ENCODE measurements around the gene DYNC1I1.

Gene DYNC1I1

DNA sequence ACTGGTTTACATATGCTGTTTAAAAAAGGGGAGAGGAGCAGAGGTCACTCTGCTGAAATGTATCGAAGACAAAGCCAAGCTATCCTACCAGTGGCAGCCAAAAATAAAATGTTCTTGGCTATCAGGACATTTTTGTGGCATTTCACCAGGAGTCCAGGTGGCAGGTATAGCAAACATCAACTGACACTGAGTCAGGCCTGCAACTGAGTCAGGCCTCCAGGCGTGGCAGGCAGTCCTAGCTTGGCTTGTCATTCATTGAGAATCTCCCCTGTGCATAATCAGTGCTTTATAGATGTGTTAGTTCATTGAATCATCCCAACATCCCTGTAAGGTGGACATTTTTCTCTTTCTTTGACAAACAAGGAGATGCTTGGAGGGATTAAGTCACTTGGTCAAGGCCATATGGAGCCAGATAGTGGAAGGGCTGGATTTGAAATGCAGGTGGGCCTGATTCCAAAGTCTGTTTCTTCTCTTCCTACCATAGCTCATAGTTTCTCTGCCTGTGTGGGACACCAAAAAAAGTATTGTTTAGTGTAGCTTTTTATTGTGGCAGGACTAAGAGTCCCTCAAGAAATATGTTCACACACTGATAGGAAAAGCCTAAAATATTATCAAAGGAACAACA lies 4.3 kb downstream of the DYNC1I1 start:
- no peak overlapping the region for H3K4me3 Mint-ChIP-seq
- no peaks in the 10 kb centered on the region for H3K36me3 Mint-ChIP-seq (ENCODE audit: low read depth)
- peaks cover 27% of the 10 kb centered on the region for H3K27me3 Mint-ChIP-seq (ENCODE audit: low read depth)
- no peaks in the 10 kb centered on the region for H3K9me3 Mint-ChIP-seq
- no peak overlapping the region for H3K27ac Mint-ChIP-seq
- no peaks in the 10 kb centered on the region for H3K4me1 Mint-ChIP-seq (ENCODE audit: low read depth)

DNA sequence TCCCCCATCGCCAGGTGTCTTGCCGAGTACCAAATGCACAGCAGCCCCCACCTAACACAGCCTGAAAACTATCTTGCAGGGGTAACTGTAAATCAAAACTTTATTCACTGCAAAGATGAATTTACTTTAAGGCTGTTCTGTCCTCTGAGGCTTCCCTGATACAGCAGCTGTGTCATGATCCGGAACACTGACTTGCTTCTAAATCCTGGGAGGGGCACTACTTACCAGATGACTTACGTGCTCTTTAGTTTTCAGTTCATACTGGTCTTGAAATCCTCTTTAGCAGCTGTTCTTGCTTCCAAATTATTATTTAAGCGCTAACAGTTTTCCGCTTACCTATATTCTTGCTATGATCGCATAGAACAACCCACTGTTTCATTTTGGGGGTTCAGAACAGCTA lies 4.9 kb downstream of the DYNC1I1 start:
- peaks cover 21% of the 10 kb centered on the region for H3K27me3 Mint-ChIP-seq (ENCODE audit: low read depth)
- no peaks in the 10 kb centered on the region for H3K9me3 Mint-ChIP-seq
- no peak overlapping the region for H3K27ac Mint-ChIP-seq
- H3K4me1 Mint-ChIP-seq (ENCODE audit: low read depth) = no peaks in the 10 kb centered on the region
- no peaks in the 10 kb centered on the region for H3K36me3 Mint-ChIP-seq (ENCODE audit: low read depth)
- no peak overlapping the region for H3K4me3 Mint-ChIP-seq

DNA sequence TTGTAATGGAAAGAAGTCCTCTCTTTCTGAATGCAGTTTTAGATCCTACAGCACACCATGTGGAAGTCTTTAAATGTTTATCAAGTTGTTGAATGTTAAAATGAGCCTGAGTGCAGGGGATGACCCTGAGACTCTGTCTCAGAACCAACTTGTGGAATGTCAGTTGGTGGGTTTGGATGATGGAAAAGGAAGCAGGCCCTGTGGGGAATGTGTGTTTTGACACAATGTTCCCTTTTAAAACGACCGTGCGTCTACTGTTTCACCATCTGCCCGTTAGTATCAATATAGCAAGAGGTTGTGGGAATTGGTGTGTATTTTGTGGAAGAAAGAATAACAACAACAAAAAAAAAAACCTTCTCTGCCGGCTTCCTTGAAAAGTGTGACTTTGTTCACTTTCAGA lies 8.3 kb downstream of the DYNC1I1 start:
- H3K36me3 Mint-ChIP-seq (ENCODE audit: low read depth) = no peaks in the 10 kb centered on the region
- no peaks in the 10 kb centered on the region for H3K4me1 Mint-ChIP-seq (ENCODE audit: low read depth)
- no peak overlapping the region for H3K27ac Mint-ChIP-seq
- H3K4me3 Mint-ChIP-seq = no peak overlapping the region
- H3K27me3 Mint-ChIP-seq (ENCODE audit: low read depth) = no peaks in the 10 kb centered on the region
- H3K9me3 Mint-ChIP-seq = no peaks in the 10 kb centered on the region

DNA sequence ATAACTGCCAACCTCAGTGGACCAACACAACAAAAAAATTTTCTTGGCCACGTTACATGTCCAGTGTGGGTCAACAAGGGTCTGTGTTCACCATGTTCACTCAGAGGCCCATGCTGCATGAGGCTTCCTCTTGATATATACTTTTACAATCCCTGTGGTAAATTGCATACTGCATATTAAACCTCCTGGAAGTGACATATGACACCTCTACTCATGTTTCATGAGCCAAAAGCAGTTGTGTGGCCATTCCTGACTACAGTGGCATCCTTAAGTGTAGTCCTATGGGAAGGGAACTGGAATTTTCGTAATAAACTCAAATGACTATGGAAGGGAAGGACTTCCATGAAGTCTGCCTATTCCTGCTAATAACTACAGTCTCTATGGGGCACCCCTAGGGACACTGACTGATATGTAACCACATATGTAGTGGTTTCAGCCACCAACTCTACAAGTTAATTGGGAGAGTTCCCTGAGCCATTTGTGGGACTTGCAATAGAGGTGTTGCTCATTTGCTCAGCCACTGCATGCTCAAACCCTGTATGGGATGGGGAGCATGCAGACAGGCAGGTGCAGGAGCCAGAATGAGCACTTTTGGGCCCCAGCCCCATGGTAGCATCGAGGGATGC lies 9.7 kb downstream of the DYNC1I1 start:
- Mint-ChIP-seq H3K36me3 (ENCODE audit: low read depth) (no peaks in the 10 kb centered on the region), H3K27me3 (ENCODE audit: low read depth) (no peaks in the 10 kb centered on the region), H3K4me3 (no peak overlapping the region), H3K27ac (no peak overlapping the region), H3K9me3 (no peaks in the 10 kb centered on the region), H3K4me1 (ENCODE audit: low read depth) (no peaks in the 10 kb centered on the region)

DNA sequence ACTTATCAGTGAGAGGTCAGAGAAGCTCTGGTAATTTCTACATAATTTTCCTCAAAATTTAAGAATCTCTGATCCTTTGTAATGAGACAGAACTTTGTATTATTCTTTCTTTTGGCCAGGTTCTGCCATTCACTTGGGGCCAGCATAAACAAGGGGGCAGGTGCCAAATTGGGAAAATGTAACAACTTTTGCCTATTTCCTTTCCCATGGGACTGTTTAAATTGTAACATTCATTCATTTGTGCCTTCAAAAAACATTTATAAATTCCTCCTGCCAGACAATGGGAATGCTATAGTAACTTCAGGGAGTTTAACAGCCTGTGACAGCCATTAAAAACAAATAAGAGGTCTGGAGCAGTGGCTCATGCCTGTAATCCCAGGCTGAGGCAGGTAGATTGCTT lies 12.4 kb downstream of the DYNC1I1 start:
- H3K36me3 Mint-ChIP-seq (ENCODE audit: low read depth) = no peaks in the 10 kb centered on the region
- H3K27me3 Mint-ChIP-seq (ENCODE audit: low read depth) = no peaks in the 10 kb centered on the region
- H3K9me3 Mint-ChIP-seq = no peaks in the 10 kb centered on the region
- no peaks in the 10 kb centered on the region for H3K4me1 Mint-ChIP-seq (ENCODE audit: low read depth)
- H3K27ac Mint-ChIP-seq = no peak overlapping the region
- H3K4me3 Mint-ChIP-seq = no peak overlapping the region

DNA sequence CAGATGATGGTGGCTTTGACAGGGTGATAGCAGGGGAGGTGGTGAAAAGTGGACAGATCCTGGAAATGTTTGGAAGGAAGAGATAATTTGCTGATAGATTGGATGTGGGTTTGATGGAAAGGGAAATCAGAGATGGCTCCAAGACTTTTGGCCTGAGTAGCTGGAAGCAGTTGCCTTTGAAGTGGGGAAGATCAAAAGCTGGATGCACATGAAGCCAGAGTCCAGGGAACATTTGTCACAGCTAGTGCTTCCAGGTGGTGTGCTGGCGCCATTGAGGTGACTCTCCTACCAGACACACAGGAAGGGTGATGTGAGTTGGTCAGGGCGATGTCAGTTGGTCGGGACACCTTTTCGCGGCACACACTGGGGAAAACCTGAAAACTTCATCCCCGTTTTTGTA lies 15.9 kb downstream of the DYNC1I1 start:
- H3K4me1 Mint-ChIP-seq (ENCODE audit: low read depth) = no peaks in the 10 kb centered on the region
- no peaks in the 10 kb centered on the region for H3K36me3 Mint-ChIP-seq (ENCODE audit: low read depth)
- H3K27ac Mint-ChIP-seq = no peak overlapping the region
- no peak overlapping the region for H3K4me3 Mint-ChIP-seq
- no peaks in the 10 kb centered on the region for H3K9me3 Mint-ChIP-seq
- no peaks in the 10 kb centered on the region for H3K27me3 Mint-ChIP-seq (ENCODE audit: low read depth)

DNA sequence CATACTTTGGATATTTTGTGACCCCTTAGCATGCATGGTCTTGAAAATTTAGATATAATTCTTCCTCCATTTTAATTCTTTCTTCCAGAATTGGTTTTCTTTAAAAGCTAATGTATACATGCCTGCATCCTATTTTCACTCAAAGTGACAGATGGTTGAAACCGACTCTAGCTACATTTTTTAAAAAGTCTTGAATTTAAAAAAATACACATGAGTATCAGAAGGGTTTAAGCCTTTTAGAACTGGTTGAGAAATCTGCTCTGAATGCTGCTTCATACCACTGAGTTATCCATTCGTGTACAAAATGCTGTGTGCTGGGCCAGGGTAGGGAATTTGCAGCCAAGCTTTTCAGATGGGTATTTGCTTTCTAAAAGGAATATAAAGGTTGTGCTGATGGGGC lies 16.5 kb downstream of the DYNC1I1 start:
- no peaks in the 10 kb centered on the region for H3K9me3 Mint-ChIP-seq
- no peak overlapping the region for H3K27ac Mint-ChIP-seq
- H3K27me3 Mint-ChIP-seq (ENCODE audit: low read depth) = no peaks in the 10 kb centered on the region
- no peaks in the 10 kb centered on the region for H3K36me3 Mint-ChIP-seq (ENCODE audit: low read depth)
- H3K4me3 Mint-ChIP-seq = no peak overlapping the region
- H3K4me1 Mint-ChIP-seq (ENCODE audit: low read depth) = no peaks in the 10 kb centered on the region

DNA sequence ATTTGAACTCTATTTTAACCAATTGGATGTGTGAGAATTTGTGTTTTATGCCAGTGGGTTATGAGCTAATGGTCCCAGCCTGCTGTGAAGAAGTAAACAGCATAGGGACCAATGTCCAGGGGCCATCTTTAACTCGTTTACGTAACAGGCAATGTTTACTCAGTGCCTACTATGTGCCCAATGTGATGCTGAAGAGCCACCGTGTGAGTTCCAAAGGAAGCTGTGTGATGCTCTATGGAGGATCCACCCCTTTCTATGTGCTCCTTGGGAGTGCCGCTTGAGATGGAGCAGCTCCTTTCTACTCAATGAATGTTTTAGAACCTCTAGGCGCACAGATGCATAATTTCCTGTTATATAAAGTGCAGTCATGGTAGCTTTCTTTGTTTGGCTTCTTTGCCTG lies 21.3 kb downstream of the DYNC1I1 start:
- H3K36me3 Mint-ChIP-seq (ENCODE audit: low read depth) = no peaks in the 10 kb centered on the region
- no peak overlapping the region for H3K27ac Mint-ChIP-seq
- no peak overlapping the region for H3K4me3 Mint-ChIP-seq
- no peaks in the 10 kb centered on the region for H3K9me3 Mint-ChIP-seq
- H3K4me1 Mint-ChIP-seq (ENCODE audit: low read depth) = no peaks in the 10 kb centered on the region
- no peaks in the 10 kb centered on the region for H3K27me3 Mint-ChIP-seq (ENCODE audit: low read depth)

DNA sequence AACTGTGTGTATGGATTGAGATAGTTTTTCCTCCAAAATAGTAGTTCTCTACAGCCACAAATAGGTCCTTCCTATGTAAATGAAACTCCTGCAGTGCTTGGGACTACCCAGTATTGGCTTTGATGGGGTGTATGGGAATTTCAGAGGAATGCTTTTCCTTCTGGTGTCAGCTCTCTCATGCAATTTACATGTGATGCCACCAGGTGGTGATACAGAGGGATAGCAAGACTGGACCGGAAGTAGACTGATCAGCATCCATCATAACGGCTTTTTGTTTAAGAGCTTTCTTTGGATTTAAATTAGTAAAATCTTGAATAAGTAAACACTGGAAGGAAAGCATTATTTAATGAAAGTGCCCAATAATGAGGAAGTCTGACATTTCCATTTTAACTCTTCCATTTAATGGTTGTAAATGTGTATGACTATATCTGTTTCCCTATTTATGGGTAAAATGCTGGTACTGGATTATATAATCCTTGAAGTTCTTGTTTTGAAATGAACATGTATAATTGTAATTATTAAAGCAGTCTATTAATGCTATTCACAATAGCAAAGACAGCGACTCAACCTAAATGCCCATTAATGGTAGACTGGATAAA lies 22.7 kb downstream of the DYNC1I1 start:
- no peak overlapping the region for H3K27ac Mint-ChIP-seq
- no peaks in the 10 kb centered on the region for H3K4me1 Mint-ChIP-seq (ENCODE audit: low read depth)
- H3K4me3 Mint-ChIP-seq = no peak overlapping the region
- H3K27me3 Mint-ChIP-seq (ENCODE audit: low read depth) = no peaks in the 10 kb centered on the region
- H3K9me3 Mint-ChIP-seq = no peaks in the 10 kb centered on the region
- no peaks in the 10 kb centered on the region for H3K36me3 Mint-ChIP-seq (ENCODE audit: low read depth)

DNA sequence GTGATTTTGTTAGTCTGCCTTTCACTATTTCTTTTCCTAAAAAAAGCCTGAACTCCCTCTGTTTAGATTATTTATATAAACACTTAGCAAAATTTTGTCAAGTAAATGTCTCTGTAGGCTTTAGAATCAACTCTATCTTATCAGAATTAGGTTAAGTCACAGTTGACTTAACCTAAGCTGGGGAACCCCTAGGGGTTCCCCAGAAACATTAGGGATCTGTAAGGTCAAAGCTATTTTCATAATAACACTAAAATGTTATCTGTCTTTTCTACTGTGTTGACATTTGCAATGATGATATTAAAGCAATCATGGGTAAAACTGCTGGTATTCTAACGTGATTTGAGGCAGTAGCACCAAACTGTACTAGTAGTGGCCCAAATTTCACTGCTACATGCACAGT lies 24.3 kb downstream of the DYNC1I1 start:
- H3K9me3 Mint-ChIP-seq = no peaks in the 10 kb centered on the region
- no peaks in the 10 kb centered on the region for H3K27me3 Mint-ChIP-seq (ENCODE audit: low read depth)
- no peak overlapping the region for H3K27ac Mint-ChIP-seq
- H3K4me3 Mint-ChIP-seq = no peak overlapping the region
- no peaks in the 10 kb centered on the region for H3K36me3 Mint-ChIP-seq (ENCODE audit: low read depth)
- no peaks in the 10 kb centered on the region for H3K4me1 Mint-ChIP-seq (ENCODE audit: low read depth)

DNA sequence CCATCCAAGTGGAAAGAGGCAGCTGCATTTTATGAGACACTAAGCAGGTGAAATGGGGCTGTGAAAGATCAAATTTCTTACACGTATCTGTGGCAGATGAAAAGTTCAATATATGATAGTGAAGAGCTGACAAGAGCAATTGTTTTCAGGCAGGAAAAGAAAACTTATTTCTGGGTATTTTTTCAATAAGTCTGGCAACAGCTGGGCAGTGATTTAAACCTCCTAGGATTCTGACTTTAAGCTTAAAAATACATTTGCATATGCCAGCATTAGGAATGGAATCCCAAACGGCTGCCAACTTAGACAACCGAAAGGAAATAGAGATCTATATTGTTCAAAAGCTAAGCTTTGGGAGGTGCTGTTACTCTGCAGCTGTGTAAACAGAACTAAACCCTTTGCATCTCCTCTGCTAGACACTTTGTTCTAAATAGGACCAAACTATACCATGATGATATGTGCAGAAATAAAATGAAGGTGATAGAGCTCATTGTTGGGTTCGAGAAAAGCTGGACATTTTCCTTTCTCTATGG lies 26.1 kb downstream of the DYNC1I1 start:
- Mint-ChIP-seq H3K27ac (no peak overlapping the region), H3K4me3 (no peak overlapping the region), H3K27me3 (ENCODE audit: low read depth) (no peaks in the 10 kb centered on the region), H3K36me3 (ENCODE audit: low read depth) (no peaks in the 10 kb centered on the region), H3K9me3 (no peaks in the 10 kb centered on the region), H3K4me1 (ENCODE audit: low read depth) (no peaks in the 10 kb centered on the region)

DNA sequence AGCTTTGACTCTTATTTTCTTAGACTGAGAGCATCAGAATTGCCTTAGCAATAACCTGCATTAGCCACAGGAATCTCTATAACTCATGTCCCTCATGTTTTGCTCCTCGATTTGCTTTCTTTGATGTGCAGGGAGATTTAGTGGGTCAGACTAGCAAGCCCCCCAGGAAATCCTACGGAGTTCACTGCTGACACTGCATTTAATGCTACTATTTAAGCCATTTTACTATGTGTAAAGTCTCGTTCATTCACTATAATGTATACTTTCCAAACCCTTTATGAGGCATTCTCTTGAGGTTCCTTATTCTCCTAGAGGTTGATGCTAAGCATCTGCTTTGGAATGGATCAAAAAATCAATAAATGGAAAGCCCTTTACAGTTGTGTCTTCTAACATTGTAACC lies 28.4 kb downstream of the DYNC1I1 start:
- no peaks in the 10 kb centered on the region for H3K36me3 Mint-ChIP-seq (ENCODE audit: low read depth)
- no peaks in the 10 kb centered on the region for H3K27me3 Mint-ChIP-seq (ENCODE audit: low read depth)
- no peaks in the 10 kb centered on the region for H3K9me3 Mint-ChIP-seq
- no peak overlapping the region for H3K4me3 Mint-ChIP-seq
- no peaks in the 10 kb centered on the region for H3K4me1 Mint-ChIP-seq (ENCODE audit: low read depth)
- H3K27ac Mint-ChIP-seq = no peak overlapping the region

DNA sequence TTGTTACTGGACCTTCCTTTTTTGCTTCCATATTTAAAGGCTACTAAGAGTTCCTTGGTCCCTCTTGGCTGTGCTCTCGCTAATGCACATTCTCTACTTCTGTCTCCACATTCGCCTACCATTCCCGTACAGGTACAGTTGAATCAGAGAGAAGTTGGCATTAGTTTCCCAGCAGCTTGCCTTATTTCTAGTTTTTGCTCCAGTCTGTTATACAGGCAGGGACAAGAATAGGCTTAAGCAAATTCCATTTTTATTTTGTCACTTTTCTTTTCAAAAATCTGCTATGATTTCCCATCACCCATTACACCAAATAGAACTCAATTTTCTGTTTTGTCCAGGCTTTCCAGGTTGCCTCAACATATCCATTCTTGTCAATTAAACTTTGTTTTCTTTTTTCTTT lies 29.9 kb downstream of the DYNC1I1 start:
- Mint-ChIP-seq H3K4me1 (ENCODE audit: low read depth) (no peaks in the 10 kb centered on the region), H3K36me3 (ENCODE audit: low read depth) (no peaks in the 10 kb centered on the region), H3K9me3 (no peaks in the 10 kb centered on the region), H3K27ac (no peak overlapping the region), H3K4me3 (no peak overlapping the region), H3K27me3 (ENCODE audit: low read depth) (no peaks in the 10 kb centered on the region)

DNA sequence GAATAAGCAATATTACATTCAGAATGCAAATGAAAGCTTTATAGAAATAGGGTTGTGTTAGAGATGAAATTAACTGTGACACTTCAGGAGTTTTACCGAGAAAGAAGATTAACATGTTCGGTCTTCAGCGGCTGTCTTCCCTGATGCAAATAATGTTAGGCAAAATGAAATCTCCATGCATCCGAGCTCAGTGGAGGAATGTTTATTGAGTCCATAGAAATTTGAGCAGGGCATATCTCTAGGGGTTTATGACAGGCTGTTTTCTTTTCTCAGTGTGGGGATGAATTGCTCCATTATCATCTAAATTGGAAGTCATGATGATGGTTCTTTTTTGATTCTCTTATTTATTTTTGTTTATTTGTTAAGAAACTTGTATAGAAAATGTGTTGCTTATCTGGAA lies 31.7 kb downstream of the DYNC1I1 start:
- Mint-ChIP-seq H3K4me1 (ENCODE audit: low read depth) (no peaks in the 10 kb centered on the region), H3K36me3 (ENCODE audit: low read depth) (no peaks in the 10 kb centered on the region), H3K27ac (no peak overlapping the region), H3K9me3 (no peaks in the 10 kb centered on the region), H3K27me3 (ENCODE audit: low read depth) (no peaks in the 10 kb centered on the region), H3K4me3 (no peak overlapping the region)

DNA sequence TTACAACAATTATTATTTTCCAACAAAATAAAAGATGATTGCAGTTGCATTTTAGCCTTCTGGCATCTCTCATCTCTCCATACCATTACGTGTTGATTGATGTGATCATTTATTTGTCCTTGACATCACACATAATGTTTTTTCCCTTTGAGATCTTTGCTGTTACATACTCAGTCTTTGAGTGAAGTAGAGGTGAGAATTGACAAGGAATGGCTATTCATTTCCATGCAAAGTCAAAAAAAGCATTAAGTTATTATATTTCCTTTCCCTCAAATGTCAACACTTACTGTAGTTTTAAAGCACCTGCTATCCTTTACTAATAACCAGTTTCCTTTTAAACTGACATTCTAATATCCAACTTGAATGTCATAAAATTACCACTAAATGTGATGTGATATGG lies 33.6 kb downstream of the DYNC1I1 start:
- no peak overlapping the region for H3K27ac Mint-ChIP-seq
- no peaks in the 10 kb centered on the region for H3K27me3 Mint-ChIP-seq (ENCODE audit: low read depth)
- no peaks in the 10 kb centered on the region for H3K4me1 Mint-ChIP-seq (ENCODE audit: low read depth)
- H3K4me3 Mint-ChIP-seq = no peak overlapping the region
- H3K36me3 Mint-ChIP-seq (ENCODE audit: low read depth) = no peaks in the 10 kb centered on the region
- no peaks in the 10 kb centered on the region for H3K9me3 Mint-ChIP-seq
